ENCODE measurements around the gene IRF2BPL.

IRF2BPL gene

GRCh38 chr14:77012193-77012765 lies 16.2 kb downstream of the IRF2BPL start:
- no peak overlapping the region for H3K27ac ChIP-seq
- no peaks in the 10 kb centered on the region for H3K36me3 ChIP-seq
- DNase-seq = no peak
- TF ChIP-seq CTCF (IDR thresholded peaks at IDR 0.05; ENCODE audit: low read depth, low read length) = no peak
- H3K9me3 ChIP-seq (ENCODE audit: severe bottlenecking) = no peaks in the 10 kb centered on the region
- H3K27me3 ChIP-seq (ENCODE audit: insufficient read depth, low read depth, severe bottlenecking) = no peaks in the 10 kb centered on the region
- no peak overlapping the region for H3K4me3 ChIP-seq (ENCODE audit: low read depth, low read length)

GRCh38 chr14:77011245-77011644 lies 17.3 kb downstream of the IRF2BPL start:
- H3K9me3 ChIP-seq (ENCODE audit: severe bottlenecking) = no peaks in the 10 kb centered on the region
- DNase-seq = no peak

GRCh38 chr14:77009014-77009413 lies 19.5 kb downstream of the IRF2BPL start:
- Histone ChIP-seq H3K36me3 (no peaks in the 10 kb centered on the region), H3K9me3 (ENCODE audit: severe bottlenecking) (no peaks in the 10 kb centered on the region), H3K4me3 (ENCODE audit: low read depth, low read length) (no peak overlapping the region), H3K27ac (peak overlapping the region; percentile 79), H3K27me3 (ENCODE audit: insufficient read depth, low read depth, severe bottlenecking) (no peaks in the 10 kb centered on the region)
- TF ChIP-seq CTCF (IDR thresholded peaks at IDR 0.05; ENCODE audit: low read depth, low read length) = no peak
- no peak for DNase-seq

More at GRCh38 chr14:77011245-77011644, 17.3 kb downstream of the IRF2BPL start:
- H3K36me3 ChIP-seq = no peaks in the 10 kb centered on the region
- TF ChIP-seq CTCF (IDR thresholded peaks at IDR 0.05; ENCODE audit: low read depth, low read length) = no peak
- no peak overlapping the region for H3K27ac ChIP-seq
- no peaks in the 10 kb centered on the region for H3K27me3 ChIP-seq (ENCODE audit: insufficient read depth, low read depth, severe bottlenecking)
- H3K4me3 ChIP-seq (ENCODE audit: low read depth, low read length) = no peak overlapping the region

- Histone ChIP-seq H3K27me3 (ENCODE audit: insufficient read depth, low read depth, severe bottlenecking) (no peaks in the 10 kb centered on the region), H3K9me3 (ENCODE audit: severe bottlenecking) (no peaks in the 10 kb centered on the region), H3K27ac (peak overlapping the region; percentile 79), H3K36me3 (no peaks in the 10 kb centered on the region), H3K4me3 (ENCODE audit: low read depth, low read length) (no peak overlapping the region; the same call in 1 of the 2 replicates)
- peak; percentile 87 for DNase-seq
- TF ChIP-seq CTCF (IDR thresholded peaks at IDR 0.05; ENCODE audit: low read depth, low read length) = no peak
Observed at GRCh38 chr14:77008541-77008940, 20.0 kb downstream of the IRF2BPL start.

GRCh38 chr14:77007975-77008421 lies 20.5 kb downstream of the IRF2BPL start:
- Histone ChIP-seq H3K36me3 (no peaks in the 10 kb centered on the region), H3K9me3 (ENCODE audit: severe bottlenecking) (no peaks in the 10 kb centered on the region), H3K4me3 (ENCODE audit: low read depth, low read length) (no peak overlapping the region; the same call in 1 of the 2 replicates), H3K27me3 (ENCODE audit: insufficient read depth, low read depth, severe bottlenecking) (no peaks in the 10 kb centered on the region), H3K27ac (peak overlapping the region; percentile 79)
- no peak for TF ChIP-seq CTCF (IDR thresholded peaks at IDR 0.05; ENCODE audit: low read depth, low read length)
- DNase-seq = peak; percentile 87

Data from WERI-Rb-1 (cell line).